Fibroblast of lung (primary cell): Measurements from ENCODE around the gene RIT2.

ENCODE experiments used
- CTCF ChIP-seq, 2 donors: IDR thresholded peaks in 1 of 2; conservative IDR thresholded peaks in 1 of 2; 1 replicate in 1 of 2; 2 replicates in 1 of 2; pipeline ENCODE4 v1.5.1; 2011 to 2012; ENCODE audit warnings: low read length in 2 of 2, control low read depth in 1 of 2, inconsistent platforms in 1 of 2, low read depth in 1 of 2, mild to moderate bottlenecking in 1 of 2
- EZH2 ChIP-seq: IDR thresholded peaks from 2 replicates; pipeline ENCODE4 v1.5.1; 2012; ENCODE audit warnings: low read length, control low read depth, mild to moderate bottlenecking; ENCODE audit errors: missing control alignments

GRCh38 chr18:42950732-42951131 is 164.8 kb downstream of the RIT2 start:
- TF ChIP-seq CTCF (conservative IDR thresholded peaks at IDR 0.05 in 1 of 2, IDR thresholded peaks at IDR 0.05 in 1 of 2; ENCODE audit: low read depth in 1 of 2, low read length in 2 of 2) (no peak), EZH2 (no peak)
